Measurements from ENCODE around the gene ZNF423.

ZNF423 gene

DNA sequence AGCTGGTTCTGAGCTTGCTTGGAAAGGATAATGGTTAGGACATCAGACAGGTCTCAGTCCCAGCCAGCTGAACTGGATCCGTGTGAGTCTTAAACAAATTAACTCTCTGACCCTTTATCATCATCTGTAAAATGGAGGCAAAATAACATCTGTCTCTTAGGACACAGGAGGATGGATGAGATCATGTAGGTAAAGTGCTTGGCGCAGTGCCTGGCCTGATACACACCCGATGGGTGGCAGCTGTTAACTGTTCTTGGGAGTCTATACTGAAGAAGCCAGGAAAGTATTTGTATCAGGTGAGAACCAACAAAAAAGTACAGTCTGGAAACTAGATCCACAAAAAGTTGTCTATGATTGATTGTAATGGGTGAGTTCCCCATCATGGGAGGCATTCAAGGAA is 293.7 kb downstream of the ZNF423 start:
- H3K4me2 ChIP-seq (ENCODE audit: insufficient read depth, low read length), result no peak overlapping the region
- DNase-seq (no peak), ATAC-seq (ENCODE audit: insufficient read depth, low read depth) (no peak)
- H3K4me1 ChIP-seq (ENCODE audit: insufficient read depth, low read length), result no peaks in the 10 kb centered on the region
- no peak overlapping the region for H3K9ac ChIP-seq (ENCODE audit: low read depth, low read length)
- TF ChIP-seq EZH2 (IDR thresholded peaks at IDR 0.05; ENCODE audit: borderline replicate concordance, low read depth, low read length, severe bottlenecking), result no peak
- no peak for TF ChIP-seq CTCF (IDR thresholded peaks at IDR 0.05; ENCODE audit: borderline replicate concordance, extremely low read depth, low read length, poor library complexity, severe bottlenecking)
- no peaks in the 10 kb centered on the region for H3K36me3 ChIP-seq (ENCODE audit: insufficient read depth, low read length)
- H3K27ac ChIP-seq (ENCODE audit: low read length), result no peak overlapping the region
- H3K9me3 ChIP-seq (ENCODE audit: insufficient read depth, low read length, severe bottlenecking), result no peaks in the 10 kb centered on the region
- H3K4me3 ChIP-seq (ENCODE audit: low read depth in 1 of 2, low read length in 2 of 2), result no peak overlapping the region
- no peaks in the 10 kb centered on the region for H3K79me2 ChIP-seq (ENCODE audit: insufficient read depth, low read length)
- H2AFZ ChIP-seq (ENCODE audit: low read depth, low read length), result no peak overlapping the region
- no peaks in the 10 kb centered on the region for H3K27me3 ChIP-seq (ENCODE audit: insufficient read depth, low read length, poor library complexity)
- H4K20me1 ChIP-seq (ENCODE audit: insufficient read depth, low read length), result no peaks in the 10 kb centered on the region

GRCh38 chr16:49560004-49560830 is 295.7 kb downstream of the ZNF423 start:
- no peak for TF ChIP-seq CTCF (IDR thresholded peaks at IDR 0.05; ENCODE audit: borderline replicate concordance, extremely low read depth, low read length, poor library complexity, severe bottlenecking)
- no peak for TF ChIP-seq EZH2 (IDR thresholded peaks at IDR 0.05; ENCODE audit: borderline replicate concordance, low read depth, low read length, severe bottlenecking)
- Histone ChIP-seq H3K4me3 (ENCODE audit: low read depth in 1 of 2, low read length in 2 of 2) (no peak overlapping the region), H2AFZ (ENCODE audit: low read depth, low read length) (no peak overlapping the region), H4K20me1 (ENCODE audit: insufficient read depth, low read length) (no peaks in the 10 kb centered on the region), H3K79me2 (ENCODE audit: insufficient read depth, low read length) (no peaks in the 10 kb centered on the region), H3K27me3 (ENCODE audit: insufficient read depth, low read length, poor library complexity) (no peaks in the 10 kb centered on the region), H3K36me3 (ENCODE audit: insufficient read depth, low read length) (no peaks in the 10 kb centered on the region), H3K4me2 (ENCODE audit: insufficient read depth, low read length) (no peak overlapping the region), H3K9me3 (ENCODE audit: insufficient read depth, low read length, severe bottlenecking) (no peaks in the 10 kb centered on the region), H3K4me1 (ENCODE audit: insufficient read depth, low read length) (no peaks in the 10 kb centered on the region), H3K27ac (ENCODE audit: low read length) (no peak overlapping the region), H3K9ac (ENCODE audit: low read depth, low read length) (no peak overlapping the region)
- ATAC-seq (ENCODE audit: insufficient read depth, low read depth) (no peak), DNase-seq (no peak)

DNA sequence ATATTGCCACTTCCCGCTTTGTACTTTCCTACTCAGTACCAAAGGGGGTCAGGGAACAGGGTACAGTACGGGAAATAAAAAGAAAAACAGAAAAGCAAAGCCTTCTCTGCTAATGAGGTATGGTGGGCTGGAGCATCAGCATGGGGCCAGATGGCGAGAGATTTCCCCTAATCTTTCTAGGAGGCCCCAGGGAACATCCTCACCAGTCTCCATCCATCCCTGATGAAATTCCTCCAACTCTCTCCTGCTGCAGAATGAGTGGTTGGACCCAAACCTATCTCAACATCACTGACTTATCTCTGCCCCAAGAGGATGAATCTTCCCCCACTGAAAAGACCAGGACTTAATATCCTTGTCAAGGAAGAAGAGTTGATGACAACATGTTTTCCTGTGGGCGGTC is 296.7 kb downstream of the ZNF423 start:
- Histone ChIP-seq H3K27me3 (ENCODE audit: insufficient read depth, low read length, poor library complexity) (no peaks in the 10 kb centered on the region), H3K79me2 (ENCODE audit: insufficient read depth, low read length) (no peaks in the 10 kb centered on the region), H3K36me3 (ENCODE audit: insufficient read depth, low read length) (no peaks in the 10 kb centered on the region), H4K20me1 (ENCODE audit: insufficient read depth, low read length) (no peaks in the 10 kb centered on the region), H3K4me1 (ENCODE audit: insufficient read depth, low read length) (no peaks in the 10 kb centered on the region), H3K4me2 (ENCODE audit: insufficient read depth, low read length) (no peak overlapping the region), H3K9ac (ENCODE audit: low read depth, low read length) (no peak overlapping the region), H3K9me3 (ENCODE audit: insufficient read depth, low read length, severe bottlenecking) (no peaks in the 10 kb centered on the region), H3K27ac (ENCODE audit: low read length) (no peak overlapping the region), H2AFZ (ENCODE audit: low read depth, low read length) (no peak overlapping the region), H3K4me3 (ENCODE audit: low read depth in 1 of 2, low read length in 2 of 2) (no peak overlapping the region)
- DNase-seq (no peak), ATAC-seq (ENCODE audit: insufficient read depth, low read depth) (no peak)
- TF ChIP-seq CTCF (IDR thresholded peaks at IDR 0.05; ENCODE audit: borderline replicate concordance, extremely low read depth, low read length, poor library complexity, severe bottlenecking) (no peak), EZH2 (IDR thresholded peaks at IDR 0.05; ENCODE audit: borderline replicate concordance, low read depth, low read length, severe bottlenecking) (no peak)
